Measurements from ENCODE around the gene SPATA2L. TPM values are rescaled to one million over a fixed set of nuclear protein-coding genes. Genes with fewer than 3 reads are reported as not detected.

SPATA2L gene, protein sequence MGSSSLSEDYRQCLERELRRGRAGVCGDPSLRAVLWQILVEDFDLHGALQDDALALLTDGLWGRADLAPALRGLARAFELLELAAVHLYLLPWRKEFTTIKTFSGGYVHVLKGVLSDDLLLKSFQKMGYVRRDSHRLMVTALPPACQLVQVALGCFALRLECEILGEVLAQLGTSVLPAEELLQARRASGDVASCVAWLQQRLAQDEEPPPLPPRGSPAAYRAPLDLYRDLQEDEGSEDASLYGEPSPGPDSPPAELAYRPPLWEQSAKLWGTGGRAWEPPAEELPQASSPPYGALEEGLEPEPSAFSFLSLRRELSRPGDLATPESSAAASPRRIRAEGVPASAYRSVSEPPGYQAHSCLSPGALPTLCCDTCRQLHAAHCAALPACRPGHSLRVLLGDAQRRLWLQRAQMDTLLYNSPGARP
- 1 to 10 TPM in 10 of 12 donors, not detected in 2; 1.2 to 3.3 (median 1.7) TPM for polyA plus RNA-seq (ENCODE audit: insufficient read length in 12 of 12)
- long read RNA-seq, donor 1, partial matches to known transcripts = 0 of 6 reads
- long read RNA-seq, donor 1, other reads (novel, unspliced or antisense) = 0 of 6 reads
- long read RNA-seq, donor 2 = 0 reads
- long read RNA-seq, donor 3 = 0 reads
- long read RNA-seq, donor 4 = 0 reads
- long read RNA-seq, donor 5, partial matches to known transcripts = 0 of 3 reads
- long read RNA-seq, donor 5, other reads (novel, unspliced or antisense) = 0 of 3 reads
- long read RNA-seq, donor 6 = 0 reads
- long read RNA-seq, donor 7, partial matches to known transcripts = 0 of 1 reads
- long read RNA-seq, donor 7, other reads (novel, unspliced or antisense) = 0 of 1 reads
- long read RNA-seq, donor 8, partial matches to known transcripts = 0 of 1 reads
- long read RNA-seq, donor 8, other reads (novel, unspliced or antisense) = 0 of 1 reads
- long read RNA-seq, donor 9, partial matches to known transcripts = 0 of 1 reads
- long read RNA-seq, donor 9, other reads (novel, unspliced or antisense) = 0 of 1 reads
- long read RNA-seq, donor 10, partial matches to known transcripts = 8 of 8 reads
- long read RNA-seq, donor 10, other reads (novel, unspliced or antisense) = 0 of 8 reads
- long read RNA-seq, donor 11, partial matches to known transcripts = 0 of 1 reads
- long read RNA-seq, donor 11, other reads (novel, unspliced or antisense) = 0 of 1 reads

DNA sequence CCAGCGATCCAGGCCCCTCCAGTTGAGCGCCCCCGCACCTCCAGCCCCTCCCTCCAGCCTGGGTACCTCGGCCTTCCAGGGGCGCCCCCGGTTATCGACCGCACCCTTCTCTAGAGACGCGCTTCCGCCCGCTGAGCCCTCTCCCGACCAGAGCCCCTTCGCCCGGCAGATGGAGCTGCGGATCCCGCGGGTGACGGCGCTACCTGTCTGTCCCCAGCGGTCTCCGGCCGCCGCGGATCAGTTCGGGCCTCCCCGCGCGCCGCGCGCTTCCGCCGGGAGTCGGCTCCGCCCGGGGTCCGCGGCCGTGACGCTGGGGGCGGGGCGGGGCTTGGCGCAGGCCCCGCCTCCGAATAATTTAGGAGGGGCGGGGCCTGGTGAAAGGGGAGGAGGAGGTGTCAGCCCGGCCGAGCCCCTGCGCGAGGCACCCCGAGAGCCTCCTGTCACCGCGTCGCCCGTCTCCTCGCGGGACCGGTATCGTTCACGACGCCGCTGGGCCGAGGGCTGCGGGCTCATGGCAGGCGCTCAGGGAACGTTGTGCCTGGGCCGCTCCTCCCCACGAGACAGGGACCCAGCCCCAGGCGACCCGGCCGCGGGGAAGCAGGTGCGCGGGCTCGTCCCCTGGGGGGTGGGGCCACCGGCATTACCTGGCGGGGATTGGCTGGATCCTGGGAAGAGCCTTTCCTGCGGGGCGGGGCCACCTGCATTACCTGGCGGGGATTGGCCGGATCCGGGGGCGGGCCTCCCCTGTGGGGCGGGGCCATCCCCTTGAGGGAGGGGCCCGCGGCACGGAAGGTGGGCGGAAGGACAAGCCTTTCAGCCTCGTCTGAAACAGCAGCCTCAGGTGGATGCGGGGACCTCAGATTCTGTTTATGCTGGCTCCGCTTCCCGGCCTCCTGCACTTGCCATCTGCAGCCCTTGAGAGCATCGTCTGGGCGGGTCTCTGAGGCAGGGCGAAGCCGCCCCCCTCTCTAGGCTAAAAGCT is at the start of gene SPATA2L:
Gene SPATA2L, minus strand, starts transcription at position 281 of the 982 bp plus-strand sequence. CDS start 473 bp downstream, outside the sequence.
- peak; percentile 70 for DNase-seq

DNA sequence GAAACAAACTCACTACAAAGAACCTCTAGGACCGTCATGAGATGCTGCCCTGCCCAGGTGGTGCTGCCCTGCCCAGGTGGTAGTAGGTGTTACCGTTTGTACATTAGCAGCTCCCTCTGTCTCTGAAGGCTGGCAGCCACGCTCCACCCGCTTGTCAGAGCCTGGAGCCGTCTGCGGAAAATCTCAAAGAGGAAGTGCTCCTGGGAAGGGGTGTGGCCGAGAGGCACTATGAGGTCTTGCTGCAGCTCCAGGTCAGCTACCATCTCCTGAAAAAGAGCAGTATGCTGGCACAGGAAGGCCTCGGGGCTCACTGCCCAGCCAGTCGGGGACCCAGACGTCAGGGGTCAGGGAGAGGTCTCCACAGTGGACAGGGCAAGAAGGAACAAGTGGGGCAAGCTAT is 48.1 kb upstream of the SPATA2L start:
- no peak for DNase-seq

DNA sequence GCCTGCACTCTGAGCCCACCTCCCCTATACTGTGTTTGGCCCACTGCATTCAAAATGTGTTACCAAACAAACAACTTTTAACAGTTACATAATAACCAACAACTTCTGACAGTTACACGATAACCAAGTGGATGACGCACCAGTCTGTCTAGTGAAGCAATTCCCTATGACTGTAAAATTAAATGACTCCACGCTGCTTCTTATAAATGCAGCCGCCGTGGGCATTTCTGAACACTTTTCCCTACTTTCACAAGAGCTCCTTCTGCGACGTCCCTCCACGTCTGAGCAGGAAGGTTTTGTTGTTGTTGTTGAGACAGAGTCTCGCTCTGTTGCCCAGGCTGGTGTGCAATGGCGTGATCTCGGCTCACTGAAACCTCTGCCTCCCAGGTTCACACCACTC is 47.4 kb upstream of the SPATA2L start:
- no peak for DNase-seq

DNA sequence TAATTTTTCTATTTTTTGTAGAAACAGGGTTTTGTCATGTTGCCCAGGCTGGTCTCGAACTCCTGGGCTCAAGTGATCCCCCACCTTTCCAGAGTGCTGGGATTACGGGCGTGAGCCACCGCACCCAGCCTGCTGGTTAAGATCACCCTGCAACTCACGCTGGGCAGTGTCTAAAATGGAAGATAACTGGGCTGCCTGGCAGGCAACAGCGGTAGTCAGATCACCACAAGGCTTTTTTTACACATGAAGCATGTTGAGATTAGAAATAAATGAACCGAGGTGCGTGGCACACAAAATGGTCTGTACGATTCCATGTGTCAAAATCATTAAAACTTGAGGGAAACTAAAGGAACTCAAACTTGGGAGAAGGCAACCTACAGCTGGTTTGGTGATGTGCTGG is 46.6 kb upstream of the SPATA2L start:
- no peak for DNase-seq

DNA sequence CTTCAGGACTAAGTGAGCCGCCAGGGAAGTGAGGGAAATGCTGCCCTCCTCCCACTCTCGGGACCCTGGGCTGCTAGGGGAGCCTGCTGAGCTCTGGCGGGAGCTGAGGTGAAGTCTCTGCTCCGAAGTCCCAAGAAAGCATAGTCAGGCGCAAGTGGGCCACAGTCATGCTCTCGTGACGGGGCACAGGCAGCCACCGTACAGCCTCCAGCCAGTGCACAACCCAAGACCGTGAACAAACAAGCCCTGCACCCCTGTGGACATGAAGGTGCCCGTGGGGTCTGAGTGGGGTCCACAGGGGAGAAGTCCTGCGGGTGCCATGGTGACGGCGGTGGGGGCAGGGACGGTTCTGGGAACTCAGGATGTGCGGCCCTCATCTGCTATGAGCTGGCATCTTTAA is 44.5 kb upstream of the SPATA2L start:
- no peak for DNase-seq

DNA sequence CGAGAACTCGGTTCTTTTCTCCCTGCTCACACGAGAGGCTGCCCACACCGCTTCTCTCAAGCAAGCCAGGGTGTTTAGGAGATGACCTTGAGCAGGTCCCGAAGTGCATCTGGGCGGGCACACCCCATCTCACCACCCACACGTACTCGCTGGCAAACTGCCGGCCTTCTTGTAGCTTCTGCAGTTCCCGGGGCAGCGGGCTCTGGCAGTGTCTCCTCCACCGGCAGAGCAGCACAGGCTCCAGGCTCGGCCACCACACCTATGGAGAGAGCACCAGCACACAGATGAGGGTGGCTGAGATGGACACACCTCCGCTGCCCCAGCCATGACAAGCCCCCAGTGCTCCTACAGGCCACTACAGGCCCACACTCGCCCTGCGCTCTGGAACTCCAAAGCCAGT is 43.3 kb upstream of the SPATA2L start:
- DNase-seq = no peak

DNA sequence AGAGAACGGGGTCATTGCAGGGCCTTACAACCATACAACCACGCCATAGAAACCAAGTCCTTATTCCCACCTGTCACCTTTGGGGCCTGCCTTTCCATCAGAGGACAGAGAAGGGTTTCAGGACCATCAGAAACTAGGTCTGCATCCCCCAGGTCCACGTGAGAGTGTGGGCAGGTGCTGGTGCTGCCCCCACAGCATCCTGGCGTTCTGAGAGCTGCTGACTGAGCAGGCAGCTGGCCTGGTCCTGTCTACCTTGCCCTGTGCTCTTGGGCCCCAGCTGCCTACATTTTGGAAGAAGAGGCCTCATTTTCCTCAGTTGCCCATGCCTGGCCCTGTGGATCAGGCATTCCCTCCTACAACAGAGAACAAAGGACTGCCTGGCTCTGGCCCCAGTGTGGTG is 41.4 kb upstream of the SPATA2L start:
- DNase-seq = no peak

DNA sequence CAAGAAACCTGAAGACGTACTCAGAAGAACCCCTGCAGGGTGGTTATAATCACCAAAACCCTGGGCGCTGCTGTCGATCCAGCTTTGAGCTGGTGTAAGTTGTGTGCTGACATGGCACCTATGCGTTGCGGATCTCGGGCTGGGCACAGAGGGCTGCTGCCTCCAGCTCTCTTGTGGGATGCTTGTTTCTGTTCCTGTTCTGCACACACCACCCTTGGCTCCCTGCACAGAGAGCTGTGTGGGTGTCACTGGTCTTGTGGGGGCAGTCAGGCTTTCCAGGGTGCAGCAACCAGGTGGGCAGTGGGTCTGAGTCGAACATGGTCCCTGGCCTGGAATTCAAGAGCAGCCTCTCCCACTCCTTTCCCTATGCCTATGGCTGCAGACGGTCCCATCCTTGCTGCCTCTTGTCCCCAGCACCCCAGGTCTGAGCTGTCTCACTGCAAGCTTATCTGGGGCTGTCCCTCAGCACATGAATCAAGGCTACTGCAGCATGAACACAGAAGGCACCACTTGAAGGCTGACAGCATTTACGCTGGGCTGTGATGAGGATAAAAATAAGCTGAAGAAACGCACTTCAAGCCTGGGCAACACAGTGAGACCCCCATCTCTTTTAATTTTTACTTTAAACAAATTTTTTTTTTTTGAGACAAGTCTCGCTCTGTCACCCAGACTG is 40.0 kb upstream of the SPATA2L start:
- DNase-seq = no peak

DNA sequence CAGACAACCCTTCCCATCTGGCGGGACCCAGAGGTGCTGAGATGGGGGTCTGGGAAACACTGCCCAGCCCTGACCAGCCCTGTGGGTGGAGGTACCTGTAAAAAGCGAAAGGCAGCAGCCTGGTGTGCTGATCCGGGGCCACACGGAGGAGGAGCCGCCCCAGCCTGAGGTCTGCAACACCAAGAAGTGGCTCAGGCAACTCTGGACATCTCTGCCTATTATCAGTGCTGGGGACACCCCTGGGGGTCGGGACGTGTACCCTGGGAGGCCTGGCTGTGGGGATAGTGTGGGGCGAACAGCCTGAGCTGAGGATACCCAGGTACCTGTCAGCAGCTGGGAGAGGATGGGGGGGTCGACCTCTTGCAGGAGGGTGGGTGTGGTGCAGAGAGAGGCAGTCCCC is 37.9 kb upstream of the SPATA2L start:
- no peak for DNase-seq

DNA sequence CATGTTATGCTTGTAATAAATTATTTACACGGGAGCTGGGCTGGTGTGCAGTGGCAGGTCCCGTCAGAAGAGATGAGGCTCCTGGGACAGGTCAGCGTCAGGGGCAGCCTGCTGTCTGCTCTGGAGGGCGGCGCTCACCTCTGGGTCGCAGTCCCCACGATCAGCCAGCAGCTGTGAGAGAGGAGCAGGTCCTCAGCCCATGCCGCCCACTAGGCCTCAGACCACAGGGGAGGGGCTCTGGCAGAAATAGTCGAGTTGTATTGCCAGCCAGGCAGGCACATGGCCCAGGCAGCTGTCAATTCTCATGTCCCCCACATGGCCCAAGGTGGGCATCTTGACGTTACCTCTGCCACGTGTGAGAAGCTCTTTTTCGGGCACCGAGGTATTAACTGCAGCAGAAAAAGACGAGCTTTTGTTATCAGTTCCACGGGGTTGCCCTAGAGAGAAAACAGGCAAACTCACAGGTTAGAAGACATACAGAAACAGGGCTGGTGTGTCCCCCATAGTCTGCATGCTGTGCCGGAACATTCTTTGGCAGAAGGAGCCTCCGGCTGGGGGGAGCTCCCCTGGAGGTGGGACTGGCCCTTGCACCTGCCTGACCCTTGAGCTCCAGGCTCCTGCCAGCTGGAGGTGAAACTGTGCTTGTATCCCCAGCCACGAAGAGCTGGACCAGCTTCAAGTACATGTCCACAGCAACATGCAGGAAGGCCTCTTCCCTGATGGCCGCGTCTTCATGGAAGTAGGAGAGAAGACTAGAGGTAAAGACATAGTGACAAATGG is 37.2 kb upstream of the SPATA2L start:
- no peak for DNase-seq

DNA sequence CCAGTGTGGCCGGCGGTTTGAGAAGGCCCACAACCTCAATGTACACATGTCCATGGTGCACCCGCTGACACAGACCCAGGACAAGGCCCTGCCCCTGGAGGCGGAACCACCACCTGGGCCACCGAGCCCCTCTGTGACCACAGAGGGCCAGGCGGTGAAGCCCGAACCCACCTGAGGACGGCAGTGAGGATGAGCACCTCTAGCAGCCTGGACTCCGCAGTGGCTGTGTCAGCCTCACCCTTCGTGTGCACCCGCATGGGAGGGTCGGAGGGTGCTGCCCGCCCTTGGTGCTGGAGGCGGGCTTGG is 36.5 kb upstream of the SPATA2L start:
- DNase-seq = no peak

DNA sequence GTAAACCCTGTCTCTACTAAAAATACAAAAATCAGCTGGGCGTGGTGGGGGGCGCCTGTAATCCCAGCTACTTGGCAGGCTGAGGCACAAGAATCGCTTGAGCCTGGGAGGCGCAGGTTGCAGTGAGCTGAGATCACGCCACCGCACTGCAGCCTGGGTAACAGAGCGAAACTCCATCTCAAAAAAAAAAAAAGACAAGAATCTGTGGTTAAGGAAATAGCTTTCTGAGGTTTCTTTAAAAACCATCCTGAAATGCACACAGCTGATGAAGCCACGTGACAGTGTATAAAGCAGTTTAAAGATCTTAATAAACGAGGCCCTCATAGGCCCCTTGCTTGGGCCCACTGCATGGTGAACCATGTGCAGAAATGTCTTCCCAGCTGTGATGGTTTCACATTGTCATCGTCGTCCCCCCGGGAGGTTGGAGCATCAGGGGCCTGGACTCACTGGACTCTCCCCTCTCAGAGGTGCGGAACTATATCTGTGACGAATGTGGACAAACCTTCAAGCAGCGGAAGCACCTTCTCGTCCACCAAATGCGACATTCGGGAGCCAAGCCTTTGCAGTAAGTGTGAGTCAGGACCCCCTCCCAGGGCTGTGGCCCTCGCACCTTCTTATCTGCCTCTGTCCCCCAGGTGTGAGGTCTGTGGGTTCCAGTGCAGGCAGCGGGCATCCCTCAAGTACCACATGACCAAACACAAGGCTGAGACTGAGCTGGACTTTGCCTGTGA is 36.0 kb upstream of the SPATA2L start:
- DNase-seq = no peak

DNA sequence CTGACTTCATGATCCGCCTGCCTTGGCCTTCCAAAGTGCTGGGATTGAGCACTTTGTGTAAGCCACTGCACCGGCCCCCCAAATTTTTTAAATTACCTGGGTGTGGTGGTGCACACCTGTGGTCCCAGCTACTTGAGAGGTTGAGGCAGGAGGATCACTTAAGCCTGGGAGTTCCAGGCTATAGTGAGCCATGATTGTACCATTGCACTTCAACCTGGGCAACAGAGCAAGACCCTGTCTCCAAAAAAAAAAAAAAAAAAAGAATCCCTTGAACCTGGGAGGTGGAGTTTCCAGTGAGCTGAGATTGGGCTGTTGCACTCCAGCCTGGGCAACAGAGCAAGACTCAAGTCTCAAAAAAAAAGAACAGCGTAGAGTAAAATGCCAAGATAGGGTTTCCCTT is 35.0 kb upstream of the SPATA2L start:
- DNase-seq = no peak

DNA sequence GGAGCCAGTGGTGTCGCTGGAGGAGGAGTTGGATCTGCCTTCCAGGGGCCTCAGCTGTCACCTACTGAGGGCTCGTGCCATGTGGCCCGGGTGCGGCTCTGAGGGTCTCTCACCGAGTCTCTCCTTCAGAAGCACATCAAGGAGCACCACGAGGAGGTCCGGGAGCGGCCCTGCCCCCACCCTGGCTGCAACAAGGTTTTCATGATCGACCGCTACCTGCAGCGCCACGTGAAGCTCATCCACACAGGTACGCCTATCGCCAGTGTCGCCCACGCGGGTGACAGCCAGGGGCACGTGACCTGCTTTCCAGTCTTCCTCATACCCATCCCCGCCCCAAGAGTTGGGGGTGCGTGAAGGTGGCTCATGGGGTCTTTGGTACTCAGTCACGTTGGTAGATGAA is 32.3 kb upstream of the SPATA2L start:
- no peak for DNase-seq

DNA sequence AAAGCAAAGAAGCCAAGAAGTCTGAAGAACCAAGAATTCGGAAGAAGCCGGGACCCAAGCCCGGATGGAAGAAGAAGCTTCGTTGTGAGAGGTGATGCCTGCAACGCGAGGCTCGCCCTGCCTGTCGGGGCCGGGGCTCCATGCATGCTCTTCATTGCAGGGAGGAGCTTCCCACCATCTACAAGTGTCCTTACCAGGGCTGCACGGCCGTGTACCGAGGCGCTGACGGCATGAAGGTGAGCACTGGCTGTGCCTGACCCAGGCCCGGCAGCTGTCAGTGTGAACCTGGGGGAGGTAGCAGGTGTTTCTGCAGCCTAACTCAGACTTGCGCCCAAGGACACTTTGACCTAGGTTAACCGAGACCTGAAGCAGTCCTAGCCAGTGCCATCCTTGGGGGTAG is 31.8 kb upstream of the SPATA2L start:
- DNase-seq = no peak

DNA sequence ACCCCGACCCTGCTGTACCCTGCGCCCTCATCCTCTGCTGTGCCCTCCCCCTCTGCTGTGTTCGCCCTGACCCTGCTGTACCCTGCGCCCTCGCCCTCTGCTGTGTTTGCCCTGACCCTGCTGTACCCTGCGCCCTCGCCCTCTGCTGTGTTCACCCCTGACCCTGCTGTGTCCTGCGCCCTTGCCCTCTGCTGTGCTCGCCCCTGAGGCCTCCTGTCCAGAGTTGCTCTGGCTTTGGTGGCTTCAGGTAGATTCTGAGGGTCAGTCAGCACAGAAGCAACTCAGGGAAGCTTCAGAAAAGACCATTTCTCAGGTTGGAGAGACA is 31.4 kb upstream of the SPATA2L start:
- DNase-seq = no peak

DNA sequence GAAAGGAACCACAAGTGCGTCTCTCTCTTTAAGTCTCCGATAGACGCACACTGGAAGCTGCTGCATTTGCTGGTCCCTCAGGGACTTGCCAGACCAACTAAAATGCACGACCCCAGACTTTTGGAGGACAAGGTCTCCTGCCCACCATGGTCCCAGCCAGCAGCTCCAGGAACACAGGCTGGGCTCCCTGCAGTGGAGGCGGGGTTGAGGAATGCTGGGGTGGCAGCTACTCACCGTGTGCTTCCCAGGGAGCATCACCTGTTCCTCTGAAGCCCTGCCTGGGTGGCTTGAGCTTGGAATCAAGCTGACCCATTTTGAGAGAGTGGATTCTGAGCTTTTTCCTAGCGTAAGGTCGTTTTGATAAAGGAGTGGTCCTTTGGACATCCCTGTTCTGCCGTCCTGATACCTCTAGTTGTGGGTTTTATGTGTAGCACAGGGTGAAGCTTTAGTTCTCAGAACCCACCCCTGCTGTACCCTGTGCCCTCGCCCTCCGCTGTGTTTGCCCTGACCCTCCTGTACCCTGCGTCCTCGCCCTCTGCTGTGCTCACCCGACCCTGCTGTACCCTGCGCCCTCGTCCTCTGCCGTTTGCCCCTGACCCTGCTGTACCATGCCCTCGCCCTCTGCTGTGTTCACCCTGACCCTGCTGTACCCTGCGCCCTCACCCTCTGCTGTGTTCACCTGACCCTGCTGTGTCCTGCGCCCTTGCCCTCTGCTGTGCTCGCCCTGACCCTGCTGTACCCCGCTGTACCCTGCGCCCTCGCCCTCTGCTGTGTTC is 30.8 kb upstream of the SPATA2L start:
- no peak for DNase-seq

DNA sequence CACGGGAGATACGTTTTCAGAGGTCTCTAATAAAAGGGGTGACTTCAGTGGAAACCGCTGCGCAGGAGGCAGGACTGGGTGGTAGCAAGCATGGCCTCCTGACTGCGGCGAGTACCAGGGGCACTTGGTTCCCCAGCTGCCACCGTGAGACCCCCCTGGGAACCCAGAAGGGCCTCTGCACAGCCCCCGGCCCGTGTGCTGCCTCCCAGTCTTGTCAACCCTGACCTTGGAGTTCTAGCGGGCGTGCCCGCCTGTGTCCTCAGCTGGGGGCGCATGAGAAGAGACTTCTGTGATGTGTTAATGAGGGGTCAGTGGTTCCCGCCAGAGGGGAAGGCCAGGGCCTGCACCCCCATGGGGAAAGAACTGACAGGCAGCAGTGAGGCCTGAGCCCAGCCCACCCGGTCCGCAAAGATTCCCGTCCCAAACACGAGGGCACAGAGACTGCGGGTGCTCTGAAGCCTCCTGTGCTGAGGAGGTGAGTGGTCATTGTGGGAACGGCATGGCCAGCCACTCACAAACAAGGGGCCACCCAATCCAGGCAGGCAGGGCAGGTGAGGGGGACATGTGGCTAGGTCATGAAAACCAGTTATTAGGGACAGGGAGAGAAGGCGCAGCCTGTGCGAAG is 29.2 kb upstream of the SPATA2L start:
- DNase-seq = no peak
